Smooth muscle cell of bladder (primary cell): ENCODE data around the gene WFDC5. TPM values are rescaled to one million over a fixed set of nuclear protein-coding genes. Genes with fewer than 3 reads are reported as not detected.

Experiments
- total RNA-seq: library from RNA; depleted of rRNA; stranded (reverse); fragments of >200 nt; gene quantifications from 2 replicates; pipeline ENCODE4 v1.2.3, GENCODE V29; 2014

The WFDC5 gene, protein sequence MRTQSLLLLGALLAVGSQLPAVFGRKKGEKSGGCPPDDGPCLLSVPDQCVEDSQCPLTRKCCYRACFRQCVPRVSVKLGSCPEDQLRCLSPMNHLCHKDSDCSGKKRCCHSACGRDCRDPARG
- total RNA-seq: not detected in 2 replicates

DNA sequence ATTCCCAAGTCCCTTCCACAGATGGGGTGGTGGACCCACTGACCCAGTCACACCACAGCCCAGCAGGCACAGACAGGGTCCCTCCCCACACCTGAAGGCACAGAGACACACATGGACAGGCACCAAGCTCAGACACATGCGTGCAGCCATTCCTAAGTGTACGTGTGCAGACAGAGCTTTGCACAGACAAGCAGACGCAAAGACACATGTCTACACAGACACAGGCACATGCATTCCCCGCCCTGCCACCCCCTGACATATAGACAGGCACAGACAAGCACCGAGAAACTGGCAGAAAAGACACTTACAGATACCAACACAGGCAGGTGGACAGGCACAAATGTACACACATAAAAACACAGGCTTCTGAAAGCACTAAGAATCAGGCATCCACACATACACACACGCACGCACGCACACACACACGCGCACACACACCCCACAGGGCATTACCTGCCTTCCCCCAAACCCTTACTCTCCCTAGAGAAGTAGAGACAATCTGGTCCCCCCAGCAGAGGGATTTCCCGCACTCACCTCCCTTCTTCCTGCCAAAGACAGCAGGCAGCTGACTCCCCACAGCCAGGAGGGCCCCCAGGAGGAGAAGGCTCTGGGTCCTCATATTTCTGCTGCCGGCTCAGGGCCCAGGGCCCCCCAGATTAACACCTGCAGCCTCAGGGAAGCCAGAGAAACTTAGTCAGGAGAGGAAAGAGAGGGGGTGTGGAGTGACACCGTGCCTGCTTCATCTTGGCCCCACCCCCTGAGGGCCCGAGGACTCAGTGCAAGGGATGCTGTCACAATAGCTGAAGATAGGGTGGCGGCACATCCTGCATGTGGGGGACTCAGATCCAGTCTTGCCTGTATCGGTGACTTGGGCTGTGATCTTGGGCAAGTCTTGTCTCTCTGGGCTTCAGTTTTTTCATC lies at the start of gene WFDC5:
Gene WFDC5, minus strand, starts transcription at position 710 of the 921 bp plus-strand sequence. Its CDS starts 91 bp downstream, at position 619.

DNA sequence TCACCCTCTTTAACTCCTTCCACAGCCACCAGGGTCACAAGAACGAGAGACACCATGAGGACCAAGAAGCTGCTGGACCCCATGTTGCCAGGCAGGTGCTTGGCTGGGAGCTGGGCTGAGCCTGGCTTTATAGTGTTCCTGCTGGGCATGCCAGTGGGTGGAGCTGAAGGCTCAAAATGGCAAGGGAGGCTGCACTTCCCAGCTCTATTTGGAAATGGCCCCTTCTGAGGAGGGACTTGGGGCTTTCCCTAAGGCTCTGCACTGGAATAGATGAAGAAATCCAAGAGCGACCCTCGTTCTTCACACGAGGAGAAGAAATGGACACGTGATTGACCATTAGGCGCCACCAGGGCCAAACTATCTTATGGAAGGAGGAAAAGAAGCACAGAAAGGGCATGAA lies 9.4 kb upstream of the WFDC5 start, which contains the start of gene WFDC12:
Gene WFDC12, minus strand, starts transcription at position 101 of the 400 bp plus-strand sequence. Its CDS starts 18 bp downstream, at position 83.

DNA sequence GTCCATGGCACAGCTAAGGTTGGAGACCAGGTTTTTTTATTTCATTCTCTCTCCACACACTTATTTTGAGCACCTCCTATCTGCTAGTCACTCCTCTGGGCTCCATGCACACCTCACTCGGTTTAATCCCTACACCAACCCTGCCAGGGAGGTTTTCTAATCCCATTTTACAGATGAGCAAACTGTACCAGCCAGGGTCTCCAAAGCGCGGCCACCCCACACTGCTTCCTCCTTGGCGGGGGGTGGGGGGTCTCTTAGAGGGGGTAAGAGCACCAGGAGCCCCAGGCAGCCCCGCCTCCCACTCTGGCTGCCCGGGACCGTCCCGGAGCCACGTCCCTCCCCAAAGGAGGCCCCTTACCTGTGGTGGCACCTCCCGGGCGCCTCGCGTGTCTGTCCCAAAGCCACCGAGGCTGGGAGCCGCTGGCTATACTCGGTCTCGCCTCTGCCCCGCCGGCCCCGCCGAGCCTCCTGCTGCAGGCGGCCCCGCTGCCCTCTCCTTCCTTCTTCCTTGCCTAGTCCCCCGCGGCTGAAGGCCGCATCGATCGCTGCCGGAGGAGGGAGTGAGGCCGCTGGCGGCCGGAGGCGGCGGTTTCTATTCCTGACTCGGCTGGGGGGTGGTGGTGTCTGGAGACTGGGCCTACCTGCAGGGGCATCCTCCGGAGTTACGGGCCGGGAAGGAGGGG lies 14.3 kb downstream of the WFDC5 start, which contains the start of gene KCNS1:
Gene KCNS1, minus strand, starts transcription at position 565 of the 683 bp plus-strand sequence. CDS start 1,891 bp downstream, outside the sequence.

Other genes starting within 250 kb of the WFDC5 start
- gene YWHAB, start 229.5 kb downstream of the WFDC5 start, total RNA-seq: 58.6 and 73.9 TPM in 2 replicates
- 4.8 and 5.5 TPM in 2 replicates for gene PABPC1L, start 205.1 kb downstream of the WFDC5 start, total RNA-seq
- gene TOMM34, start 154.8 kb downstream of the WFDC5 start, total RNA-seq: 11.7 and 14.3 TPM in 2 replicates
- 16.6 and 24.7 TPM in 2 replicates for gene STK4, start 148.7 kb downstream of the WFDC5 start, total RNA-seq
- 0.14 and 0.65 TPM in 2 replicates for gene KCNS1, start 14.0 kb downstream of the WFDC5 start, total RNA-seq
- gene WFDC12, start 9.3 kb upstream of the WFDC5 start, total RNA-seq: not detected in 2 replicates
- not detected in 2 replicates for gene PI3, start 59.7 kb upstream of the WFDC5 start, total RNA-seq
- not detected in 2 replicates for gene SEMG1, start 91.9 kb upstream of the WFDC5 start, total RNA-seq
- not detected in 2 replicates for gene SEMG2, start 106.2 kb upstream of the WFDC5 start, total RNA-seq
- 2.3 and 2.6 TPM in 2 replicates for gene SLPI, start 139.4 kb upstream of the WFDC5 start, total RNA-seq
- not detected in 2 replicates for gene RBPJL, start 191.7 kb upstream of the WFDC5 start, total RNA-seq
- gene MATN4, start 193.1 kb upstream of the WFDC5 start, total RNA-seq: not detected in 2 replicates
- gene SDC4, start 233.2 kb upstream of the WFDC5 start, total RNA-seq: 98.4 and 102 TPM in 2 replicates
- 18.6 and 28.5 TPM in 2 replicates for gene SYS1, start 248.0 kb upstream of the WFDC5 start, total RNA-seq